Breast epithelium (tissue), 4 donors: ENCODE results near the gene MYO3B. TPM values are rescaled to one million over a fixed set of nuclear protein-coding genes. Genes with fewer than 3 reads are reported as not detected.

Experiments used
- DNase-seq, 2 donors: peaks; one replicate each; pipeline ENCODE4 v3.0.0-alpha.2; 2019; ENCODE audit warnings: low spot score in 2 of 2
- H3K27ac ChIP-seq, 2 donors: fragments of 200-600 bp; sonication (generic) in 1 of 2; one replicate each; pipeline ENCODE4 v1.5.1; 2016 to 2019; ENCODE audit warnings: mild to moderate bottlenecking in 1 of 2
- H3K27me3 ChIP-seq, 2 donors: fragments of 200-600 bp; sonication (generic) in 1 of 2; one replicate each; pipeline versions ENCODE4 v1.5.1 to v1.6.0; 2017 to 2019; ENCODE audit warnings: control low read depth in 1 of 2, mild to moderate bottlenecking in 1 of 2
- H3K36me3 ChIP-seq: fragments of 200-600 bp; one replicate; pipeline ENCODE4 v1.5.1; 2019
- H3K4me1 ChIP-seq, 2 donors: fragments of 200-600 bp; sonication (generic); one replicate each; pipeline ENCODE4 v1.5.1; 2016 to 2019; ENCODE audit warnings: control low read depth in 1 of 2
- H3K4me3 ChIP-seq, 3 donors: fragments of 200-600 bp; sonication (generic); 1 replicate in 2 of 3; 2 replicates in 1 of 3; pipeline ENCODE4 v1.5.1; 2016 to 2019; ENCODE audit warnings: mild to moderate bottlenecking in 3 of 3, moderate library complexity in 2 of 3
- H3K9me3 ChIP-seq, 2 donors: fragments of 200-600 bp; sonication (generic) in 1 of 2; one replicate each; pipeline ENCODE4 v1.5.1; 2016 to 2019; ENCODE audit warnings: control low read depth in 1 of 2
- POLR2A ChIP-seq: fragments of 450-650 bp; IDR thresholded peaks from one replicate; pipeline ENCODE4 v1.6.1; 2016; ENCODE audit warnings: antibody characterized with exemption, mild to moderate bottlenecking, moderate library complexity
- POLR2AphosphoS5 ChIP-seq, 3 donors: sonication (generic); formaldehyde crosslinking; IDR thresholded peaks; one replicate each; pipeline ENCODE4 v1.6.1; 2017; ENCODE audit warnings: antibody characterized with exemption in 3 of 3
- intact Hi-C: fragments of 100-400 bp; cut with DNase I; formaldehyde crosslinking; loops from one replicate; pipeline ENCODE4 v1.15.1; 2023; ENCODE audit warnings: low total_unique reads
- total RNA-seq, 3 donors: library from RNA; depleted of rRNA; stranded (reverse); fragments of >200 nt; gene quantifications; one replicate each; pipeline ENCODE4 v1.1.0, GENCODE V29; 2016
- TF ChIP-seq, protein P1 (sequence below), 3 donors: fragments of 450-650 bp; IDR thresholded peaks; one replicate each; pipeline ENCODE4 v1.5.1; 2016 to 2017; ENCODE audit warnings: antibody characterized with exemption in 3 of 3, mild to moderate bottlenecking in 3 of 3, moderate library complexity in 3 of 3

Gene MYO3B
- total RNA-seq, 3 donors from 2014 or later = 0.15 to 0.98 (median 0.16) TPM

DNA sequence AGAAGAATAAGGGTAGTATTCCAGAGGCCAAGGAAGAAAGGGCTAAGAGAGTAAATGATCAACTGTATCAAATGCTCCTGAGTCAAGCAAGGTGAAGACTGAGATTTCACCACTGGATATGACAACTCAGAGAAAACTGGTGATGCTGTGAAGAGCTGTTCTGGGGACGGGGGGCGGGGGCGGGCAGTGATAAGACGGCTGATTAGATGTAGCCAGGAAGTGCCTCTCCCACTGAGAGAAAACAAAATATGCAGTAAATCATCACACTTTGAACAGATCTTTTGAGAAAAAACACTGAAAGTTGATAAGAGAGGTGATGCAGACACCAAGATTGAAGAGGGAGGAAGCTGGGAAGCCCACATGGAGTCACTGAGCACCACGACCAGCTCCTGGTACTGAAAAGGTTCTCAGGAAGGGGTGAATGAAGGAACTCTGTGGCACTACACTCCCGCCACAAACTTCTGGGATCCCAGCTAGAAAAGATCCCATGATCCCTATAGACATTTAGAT lies 75.8 kb downstream of the MYO3B start:
- intact Hi-C loops = no loop called here
- Histone ChIP-seq H3K36me3 (no peaks in the 10 kb centered on the region), H3K4me1 (no peaks in the 10 kb centered on the region), H3K27me3 (no peaks in the 10 kb centered on the region), H3K27ac (no peak overlapping the region), H3K9me3 (no peaks in the 10 kb centered on the region), H3K4me3 (no peak overlapping the region)
- TF ChIP-seq POLR2A (no peak), POLR2AphosphoS5 (IDR thresholded peaks at IDR 0.05) (no peak)
- TF ChIP-seq, protein P1, sequence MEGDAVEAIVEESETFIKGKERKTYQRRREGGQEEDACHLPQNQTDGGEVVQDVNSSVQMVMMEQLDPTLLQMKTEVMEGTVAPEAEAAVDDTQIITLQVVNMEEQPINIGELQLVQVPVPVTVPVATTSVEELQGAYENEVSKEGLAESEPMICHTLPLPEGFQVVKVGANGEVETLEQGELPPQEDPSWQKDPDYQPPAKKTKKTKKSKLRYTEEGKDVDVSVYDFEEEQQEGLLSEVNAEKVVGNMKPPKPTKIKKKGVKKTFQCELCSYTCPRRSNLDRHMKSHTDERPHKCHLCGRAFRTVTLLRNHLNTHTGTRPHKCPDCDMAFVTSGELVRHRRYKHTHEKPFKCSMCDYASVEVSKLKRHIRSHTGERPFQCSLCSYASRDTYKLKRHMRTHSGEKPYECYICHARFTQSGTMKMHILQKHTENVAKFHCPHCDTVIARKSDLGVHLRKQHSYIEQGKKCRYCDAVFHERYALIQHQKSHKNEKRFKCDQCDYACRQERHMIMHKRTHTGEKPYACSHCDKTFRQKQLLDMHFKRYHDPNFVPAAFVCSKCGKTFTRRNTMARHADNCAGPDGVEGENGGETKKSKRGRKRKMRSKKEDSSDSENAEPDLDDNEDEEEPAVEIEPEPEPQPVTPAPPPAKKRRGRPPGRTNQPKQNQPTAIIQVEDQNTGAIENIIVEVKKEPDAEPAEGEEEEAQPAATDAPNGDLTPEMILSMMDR (IDR thresholded peaks at IDR 0.05) = no peak
- DNase-seq = no peak

DNA sequence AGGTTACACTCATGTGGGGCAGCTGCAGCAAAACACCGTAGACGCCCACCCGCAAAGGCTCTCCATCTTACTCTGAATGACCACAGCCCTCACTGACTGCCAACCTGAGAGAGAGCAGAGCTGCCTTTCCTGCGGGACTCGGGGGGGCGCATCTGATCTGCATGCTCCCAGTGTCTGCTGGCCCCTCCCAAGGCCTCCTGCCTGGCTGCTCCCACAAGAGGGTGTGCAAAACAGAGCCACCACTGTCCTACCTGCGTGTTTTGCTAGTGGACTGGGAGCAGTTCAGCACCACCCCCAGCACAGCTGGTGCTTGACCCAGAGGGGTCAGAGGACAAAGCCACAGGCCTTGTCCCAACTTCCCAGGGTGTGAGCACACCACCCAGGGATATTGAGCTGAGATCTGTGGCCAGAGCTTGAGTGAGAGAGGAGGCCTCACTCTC lies 76.4 kb downstream of the MYO3B start:
- intact Hi-C loops = no loop called here
- TF ChIP-seq, protein P1 (IDR thresholded peaks at IDR 0.05) = no peak
- no peak for TF ChIP-seq POLR2AphosphoS5 (IDR thresholded peaks at IDR 0.05)
- no peak for TF ChIP-seq POLR2A

DNA sequence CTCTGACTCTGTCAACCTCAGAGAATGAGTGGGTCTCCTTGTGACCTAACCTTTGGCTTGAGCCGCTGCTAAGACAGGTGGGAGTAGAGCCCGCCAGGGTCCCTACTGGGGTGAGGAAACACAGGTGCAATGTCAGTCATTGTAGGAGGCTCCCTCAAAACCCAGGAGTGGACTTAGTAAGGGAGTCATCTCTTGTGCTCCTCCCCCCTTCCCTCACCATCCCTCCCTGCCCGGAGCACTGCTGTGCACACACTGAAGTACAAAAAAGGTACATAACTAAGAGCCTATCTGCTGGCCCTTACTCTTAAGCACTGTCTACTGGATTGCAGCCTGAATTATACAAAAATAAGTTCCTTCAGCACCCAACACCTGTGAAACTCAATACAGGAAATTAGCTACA lies 77.2 kb downstream of the MYO3B start:
- no peaks in the 10 kb centered on the region for H3K9me3 ChIP-seq
- H3K27ac ChIP-seq = no peak overlapping the region
- no peak overlapping the region for H3K4me3 ChIP-seq
- intact Hi-C loops = no loop called here
- no peaks in the 10 kb centered on the region for H3K4me1 ChIP-seq
- no peak for DNase-seq
- no peaks in the 10 kb centered on the region for H3K27me3 ChIP-seq
- H3K36me3 ChIP-seq = no peaks in the 10 kb centered on the region
- TF ChIP-seq POLR2A (no peak), POLR2AphosphoS5 (IDR thresholded peaks at IDR 0.05) (no peak)
- TF ChIP-seq, protein P1 (IDR thresholded peaks at IDR 0.05) = no peak

More for the DNA sequence above, 76.4 kb downstream of the MYO3B start:
- Histone ChIP-seq H3K27me3 (no peaks in the 10 kb centered on the region), H3K4me3 (no peak overlapping the region), H3K9me3 (no peaks in the 10 kb centered on the region), H3K4me1 (no peaks in the 10 kb centered on the region), H3K27ac (no peak overlapping the region), H3K36me3 (no peaks in the 10 kb centered on the region)
- no peak for DNase-seq

DNA sequence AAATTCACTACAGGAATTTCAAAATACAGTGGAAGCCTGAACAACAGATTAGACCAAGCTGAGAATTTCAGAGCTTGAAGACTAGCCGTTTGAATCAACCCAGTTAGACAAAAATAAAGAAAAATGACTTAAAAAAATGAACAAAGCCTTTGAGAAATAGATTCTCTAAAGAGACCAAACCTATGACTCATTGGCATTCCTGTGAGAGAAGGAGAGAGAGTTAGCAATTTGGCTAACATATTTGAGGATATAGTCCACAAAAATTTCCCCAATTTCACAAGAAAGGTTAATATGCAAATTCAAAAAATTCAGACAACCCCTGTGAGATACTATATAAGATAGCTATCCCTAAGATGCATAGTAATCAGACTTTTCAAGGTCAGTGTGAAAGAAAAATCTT lies 78.0 kb downstream of the MYO3B start:
- DNase-seq = no peak
- no peaks in the 10 kb centered on the region for H3K9me3 ChIP-seq
- no peaks in the 10 kb centered on the region for H3K36me3 ChIP-seq
- no peak overlapping the region for H3K27ac ChIP-seq
- TF ChIP-seq, protein P1 (IDR thresholded peaks at IDR 0.05) = no peak
- no peak for TF ChIP-seq POLR2AphosphoS5 (IDR thresholded peaks at IDR 0.05)
- TF ChIP-seq POLR2A = no peak
- H3K4me1 ChIP-seq = no peaks in the 10 kb centered on the region
- no peaks in the 10 kb centered on the region for H3K27me3 ChIP-seq
- no peak overlapping the region for H3K4me3 ChIP-seq
- intact Hi-C loops = no loop called here

DNA sequence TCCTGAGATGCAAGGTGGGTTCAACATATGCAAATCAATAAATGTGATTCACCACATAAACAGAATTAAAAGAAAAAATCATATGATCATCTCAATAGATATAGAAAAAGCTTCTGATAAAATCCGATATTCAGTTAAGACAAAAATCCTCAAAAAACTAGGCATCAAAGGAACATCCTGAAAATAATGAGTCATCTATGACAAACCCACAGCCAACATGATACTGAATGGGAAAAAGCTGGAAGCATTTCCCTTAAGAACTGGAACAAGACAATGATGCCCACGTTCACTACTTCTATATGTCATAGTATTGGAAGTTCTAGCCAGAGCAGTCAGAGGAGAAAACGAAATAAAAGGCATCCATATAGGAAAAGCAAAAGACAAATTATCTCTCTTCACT lies 80.4 kb downstream of the MYO3B start:
- Histone ChIP-seq H3K4me1 (no peaks in the 10 kb centered on the region), H3K27me3 (no peaks in the 10 kb centered on the region), H3K9me3 (peaks cover 0 to 10% of the 10 kb centered on the region in 2 donors), H3K27ac (no peak overlapping the region), H3K36me3 (no peaks in the 10 kb centered on the region), H3K4me3 (no peak overlapping the region)
- no peak for TF ChIP-seq POLR2AphosphoS5 (IDR thresholded peaks at IDR 0.05)
- TF ChIP-seq POLR2A = no peak
- TF ChIP-seq, protein P1 (IDR thresholded peaks at IDR 0.05) = no peak
- no peak for DNase-seq
- intact Hi-C loops = no loop called here
